ENCODE measurements around the gene CTNNA3. TPM values are rescaled to one million over a fixed set of nuclear protein-coding genes. Genes with fewer than 3 reads are reported as not detected.

CTNNA3 gene
- total RNA-seq, 2 donors from 2014 or later, result 3.2 to 7.2 TPM

DNA sequence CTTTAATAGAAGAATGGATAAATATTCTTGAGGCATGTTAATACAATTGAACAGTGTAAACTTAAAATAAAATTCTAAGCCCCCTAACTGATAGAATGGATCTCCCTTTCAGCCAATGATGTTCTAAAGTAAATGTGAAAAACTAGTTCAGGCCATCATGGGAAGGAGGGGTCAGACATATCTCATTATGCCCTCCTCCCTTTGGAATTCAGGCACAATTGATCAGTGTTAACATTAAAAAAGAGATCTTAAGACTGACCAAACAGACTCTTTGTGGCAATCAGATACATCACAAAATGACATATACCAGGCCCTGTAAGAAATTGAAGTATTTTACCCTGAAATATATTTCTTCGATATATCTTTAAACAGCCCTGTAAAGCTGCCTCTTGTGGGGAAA lies 1453.1 kb downstream of the CTNNA3 start:
- Histone ChIP-seq H3K9me3 (ENCODE audit: control insufficient read depth, low read length) (peaks cover 7% of the 10 kb centered on the region), H3K4me3 (ENCODE audit: low read length) (peak overlapping the region; percentile 39), H3K27me3 (ENCODE audit: control insufficient read depth, insufficient read depth, low read length, poor library complexity, severe bottlenecking) (no peaks in the 10 kb centered on the region), H3K36me3 (ENCODE audit: control insufficient read depth, insufficient read depth, low read length) (no peaks in the 10 kb centered on the region), H3K9ac (ENCODE audit: extremely low read depth, low read length, poor library complexity, severe bottlenecking) (no peak overlapping the region), H3K27ac (ENCODE audit: low read depth, low read length) (no peak overlapping the region), H3K4me1 (ENCODE audit: control insufficient read depth, insufficient read depth, low read length) (peaks cover 8% of the 10 kb centered on the region)
- Mint-ChIP-seq H3K27ac (no peak overlapping the region), H3K4me3 (no peak overlapping the region), H3K4me1 (peaks cover 12% of the 10 kb centered on the region), H3K9me3 (peaks cover 8% of the 10 kb centered on the region), H3K27me3 (ENCODE audit: insufficient read depth) (no peaks in the 10 kb centered on the region), H3K36me3 (ENCODE audit: low read depth) (peaks cover 3% of the 10 kb centered on the region)
- WGBS, 2 experiments (ENCODE audit: insufficient coverage in 1 of 2, insufficient read length in 1 of 2), result 86 to 94% methylated on average over 1 of the region's 1 CpG
- DNase-seq, result no peak
- TF ChIP-seq, protein P1, sequence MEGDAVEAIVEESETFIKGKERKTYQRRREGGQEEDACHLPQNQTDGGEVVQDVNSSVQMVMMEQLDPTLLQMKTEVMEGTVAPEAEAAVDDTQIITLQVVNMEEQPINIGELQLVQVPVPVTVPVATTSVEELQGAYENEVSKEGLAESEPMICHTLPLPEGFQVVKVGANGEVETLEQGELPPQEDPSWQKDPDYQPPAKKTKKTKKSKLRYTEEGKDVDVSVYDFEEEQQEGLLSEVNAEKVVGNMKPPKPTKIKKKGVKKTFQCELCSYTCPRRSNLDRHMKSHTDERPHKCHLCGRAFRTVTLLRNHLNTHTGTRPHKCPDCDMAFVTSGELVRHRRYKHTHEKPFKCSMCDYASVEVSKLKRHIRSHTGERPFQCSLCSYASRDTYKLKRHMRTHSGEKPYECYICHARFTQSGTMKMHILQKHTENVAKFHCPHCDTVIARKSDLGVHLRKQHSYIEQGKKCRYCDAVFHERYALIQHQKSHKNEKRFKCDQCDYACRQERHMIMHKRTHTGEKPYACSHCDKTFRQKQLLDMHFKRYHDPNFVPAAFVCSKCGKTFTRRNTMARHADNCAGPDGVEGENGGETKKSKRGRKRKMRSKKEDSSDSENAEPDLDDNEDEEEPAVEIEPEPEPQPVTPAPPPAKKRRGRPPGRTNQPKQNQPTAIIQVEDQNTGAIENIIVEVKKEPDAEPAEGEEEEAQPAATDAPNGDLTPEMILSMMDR (conservative IDR thresholded peaks at IDR 0.05), result no peak

DNA sequence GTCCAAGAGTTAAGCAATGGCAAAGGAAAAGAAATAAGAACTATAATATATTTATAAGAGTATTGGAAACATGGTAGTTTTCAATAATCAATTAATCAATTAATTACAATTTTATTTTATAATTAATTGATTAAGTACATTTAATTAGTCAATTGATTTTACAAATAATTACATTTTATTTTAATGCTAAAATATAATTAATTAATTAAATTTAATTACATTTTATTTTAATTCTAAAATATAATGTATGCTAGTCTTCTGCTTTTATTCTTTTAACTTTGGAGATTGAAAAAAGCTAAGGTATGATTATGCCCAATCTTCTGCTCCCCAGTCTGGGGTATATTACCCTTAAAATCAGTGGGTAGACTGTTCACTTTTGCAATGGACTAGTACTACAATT lies 1456.9 kb downstream of the CTNNA3 start:
- H3K4me1 Mint-ChIP-seq, result peaks cover 18% of the 10 kb centered on the region
- H3K27ac Mint-ChIP-seq, result no peak overlapping the region
- no peak overlapping the region for H3K9ac ChIP-seq (ENCODE audit: extremely low read depth, low read length, poor library complexity, severe bottlenecking)
- TF ChIP-seq, protein P1 (conservative IDR thresholded peaks at IDR 0.05), result no peak
- H3K27me3 ChIP-seq (ENCODE audit: control insufficient read depth, insufficient read depth, low read length, poor library complexity, severe bottlenecking), result no peaks in the 10 kb centered on the region
- no peaks in the 10 kb centered on the region for H3K27me3 Mint-ChIP-seq (ENCODE audit: insufficient read depth)
- DNase-seq, result no peak
- H3K4me3 Mint-ChIP-seq, result no peak overlapping the region
- peaks cover 4% of the 10 kb centered on the region for H3K9me3 Mint-ChIP-seq
- no peaks in the 10 kb centered on the region for H3K36me3 Mint-ChIP-seq (ENCODE audit: low read depth)
- H3K9me3 ChIP-seq (ENCODE audit: control insufficient read depth, low read length), result no peaks in the 10 kb centered on the region
- peaks cover 12% of the 10 kb centered on the region for H3K4me1 ChIP-seq (ENCODE audit: control insufficient read depth, insufficient read depth, low read length)
- H3K4me3 ChIP-seq (ENCODE audit: low read length), result no peak overlapping the region
- no peaks in the 10 kb centered on the region for H3K36me3 ChIP-seq (ENCODE audit: control insufficient read depth, insufficient read depth, low read length)
- no peak overlapping the region for H3K27ac ChIP-seq (ENCODE audit: low read depth, low read length)

GRCh38 chr10:66238343-66238742 lies 1457.7 kb downstream of the CTNNA3 start:
- no peaks in the 10 kb centered on the region for H3K27me3 Mint-ChIP-seq (ENCODE audit: insufficient read depth)
- Histone ChIP-seq H3K9ac (ENCODE audit: extremely low read depth, low read length, poor library complexity, severe bottlenecking) (no peak overlapping the region), H3K27me3 (ENCODE audit: control insufficient read depth, insufficient read depth, low read length, poor library complexity, severe bottlenecking) (no peaks in the 10 kb centered on the region), H3K9me3 (ENCODE audit: control insufficient read depth, low read length) (no peaks in the 10 kb centered on the region), H3K27ac (ENCODE audit: low read depth, low read length) (no peak overlapping the region), H3K4me1 (ENCODE audit: control insufficient read depth, insufficient read depth, low read length) (peaks cover 10% of the 10 kb centered on the region), H3K36me3 (ENCODE audit: control insufficient read depth, insufficient read depth, low read length) (no peaks in the 10 kb centered on the region), H3K4me3 (ENCODE audit: low read length) (no peak overlapping the region)
- DNase-seq, result no peak
- peaks cover 4% of the 10 kb centered on the region for H3K9me3 Mint-ChIP-seq
- TF ChIP-seq, protein P1 (conservative IDR thresholded peaks at IDR 0.05), result no peak
- H3K27ac Mint-ChIP-seq, result no peak overlapping the region
- no peak overlapping the region for H3K4me3 Mint-ChIP-seq
- H3K4me1 Mint-ChIP-seq, result peaks cover 15% of the 10 kb centered on the region
- WGBS, 2 experiments (ENCODE audit: insufficient coverage in 1 of 2, insufficient read length in 1 of 2), result 91% methylated on average over 1 of the region's 2 CpGs; no CpG with 5 or more reads in 1 of the 2 experiments
- no peaks in the 10 kb centered on the region for H3K36me3 Mint-ChIP-seq (ENCODE audit: low read depth)
